Left ventricle myocardium inferior (tissue), 1 donor: ENCODE data around the gene KRT8. TPM values are rescaled to one million over a fixed set of nuclear protein-coding genes. Genes with fewer than 3 reads are reported as not detected.
"Not testable (repeated sequence)": the region's sequence is repeated elsewhere in the genome, so short reads cannot be mapped to it uniquely, and the experiment has no call there.

ENCODE experiments used
- DNase-seq: peaks from one replicate; pipeline ENCODE4 v3.0.0-alpha.2; 2020
- H3K27ac ChIP-seq: fragments of 200-600 bp; replicated peaks from 2 replicates; pipeline ENCODE4 v1.8.0; 2021
- H3K27me3 ChIP-seq: fragments of 200-600 bp; 2 replicates; pipeline ENCODE4 v1.8.0; 2021; ENCODE audit warnings: low read depth
- H3K36me3 ChIP-seq: fragments of 200-600 bp; 2 replicates; pipeline ENCODE4 v1.8.0; 2021
- H3K4me1 ChIP-seq: fragments of 200-600 bp; 2 replicates; pipeline ENCODE4 v1.8.0; 2021
- H3K4me3 ChIP-seq: fragments of 200-600 bp; 2 replicates; pipeline ENCODE4 v1.8.0; 2021; ENCODE audit warnings: mild to moderate bottlenecking, moderate library complexity
- H3K9me3 ChIP-seq: fragments of 200-600 bp; replicated peaks from 2 replicates; pipeline ENCODE4 v1.8.0; 2021
- CTCF ChIP-seq: fragments of 200-600 bp; IDR thresholded peaks from 2 replicates; pipeline ENCODE4 v1.8.0; 2021; ENCODE audit warnings: antibody characterized with exemption, mild to moderate bottlenecking, borderline replicate concordance
- intact Hi-C: fragments of 100-400 bp; cut with micrococcal nuclease; formaldehyde crosslinking; loops from one replicate; pipeline ENCODE4 v1.11.0; 2022
- total RNA-seq: library from RNA; stranded (reverse); fragmentation: NEBNext Ultra II Directional; extraction: Animal tissue kit (Norgen Biotek cat#: 25700); gene quantifications from one replicate; pipeline ENCODE4 v1.2.1, GENCODE V29; 2021
- donor health status: DM: no; HTN: yes; CAD: no; lungs with severe emphysema.

Gene KRT8
- total RNA-seq, 1 donor from 2014 or later: 63.4 TPM

DNA sequence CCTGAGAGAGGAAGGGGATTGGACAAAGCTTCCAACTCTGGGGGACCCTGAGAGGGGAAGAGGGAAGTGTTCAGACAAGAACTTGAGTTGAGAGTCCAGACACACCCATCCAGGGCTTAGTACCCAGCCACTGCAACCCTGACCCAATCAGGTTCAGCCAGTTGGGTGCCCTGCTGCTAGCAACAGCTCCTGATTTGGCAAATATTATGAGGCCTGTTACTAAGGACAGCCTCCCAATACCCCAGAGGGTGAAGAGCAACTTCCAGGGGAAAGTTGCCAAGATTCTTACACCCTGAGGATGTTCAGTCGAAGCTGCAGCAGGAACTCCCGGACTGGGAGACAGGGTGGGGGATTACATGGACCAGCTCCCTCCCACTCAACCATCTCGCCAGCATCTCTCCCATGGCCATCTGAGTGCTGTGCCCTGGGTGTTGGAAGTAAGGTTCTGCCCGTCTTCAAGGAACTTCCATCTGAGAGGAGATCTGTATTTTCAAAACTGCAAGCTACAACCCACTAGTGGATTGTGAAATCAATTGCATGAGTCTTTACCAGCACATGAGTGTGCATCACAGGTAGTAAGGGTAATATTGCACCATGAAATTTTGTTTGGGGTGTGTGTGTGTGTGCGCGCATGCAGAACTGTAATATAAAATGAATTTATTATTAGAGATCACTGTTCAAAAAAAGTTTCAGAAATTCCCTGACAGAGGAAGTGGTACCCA, 44.6 kb downstream of the KRT8 start:
- no peak for TF ChIP-seq CTCF
- Histone ChIP-seq H3K27me3 (no peaks in the 10 kb centered on the region), H3K4me3 (no peak overlapping the region), H3K36me3 (no peaks in the 10 kb centered on the region), H3K4me1 (peaks cover 4% of the 10 kb centered on the region), H3K9me3 (peaks cover 1% of the 10 kb centered on the region), H3K27ac (no peak overlapping the region)
- intact Hi-C loops: no loop called here
- DNase-seq: no peak

- no peak for TF ChIP-seq CTCF
- no peak for DNase-seq
- intact Hi-C loops: no loop called here
- peaks cover 9% of the 10 kb centered on the region for H3K9me3 ChIP-seq
- no peaks in the 10 kb centered on the region for H3K36me3 ChIP-seq
- no peak overlapping the region for H3K27ac ChIP-seq
- H3K27me3 ChIP-seq: peaks cover 15% of the 10 kb centered on the region
- peaks cover 4% of the 10 kb centered on the region for H3K4me1 ChIP-seq
- H3K4me3 ChIP-seq: no peak overlapping the region
Observed at GRCh38 chr12:52857500-52857899, 47.4 kb downstream of the KRT8 start.

DNA sequence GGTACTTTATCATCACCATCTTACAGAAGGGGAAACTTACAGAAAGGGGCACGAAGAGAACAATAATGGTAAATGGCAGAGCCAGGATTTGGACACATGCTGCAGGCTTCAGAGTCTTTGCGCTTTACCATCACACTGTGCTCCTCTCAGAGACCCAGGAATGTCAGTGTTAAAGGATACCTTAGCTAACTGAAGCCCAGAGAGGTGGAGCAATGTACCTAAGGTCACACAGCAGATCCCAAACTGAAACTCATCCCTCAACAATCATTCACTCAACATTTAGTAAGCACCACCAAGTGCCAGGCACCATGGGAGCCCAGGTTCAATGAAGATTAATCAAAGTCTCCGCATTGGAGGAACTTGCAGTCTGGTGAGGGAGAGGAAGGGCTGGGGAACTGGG, 48.1 kb downstream of the KRT8 start:
- TF ChIP-seq CTCF: no peak
- no peaks in the 10 kb centered on the region for H3K36me3 ChIP-seq
- intact Hi-C loops: no loop called here

GRCh38 chr12:52856077-52856476, 48.8 kb downstream of the KRT8 start:
- intact Hi-C loops, DNase-seq, H3K4me1 ChIP-seq, H3K9me3 ChIP-seq, H3K36me3 ChIP-seq, H3K27ac ChIP-seq, H3K4me3 ChIP-seq: not testable (repeated sequence)
- H3K27me3 ChIP-seq: peaks cover 29% of the 10 kb centered on the region

More for the DNA sequence above, 48.1 kb downstream of the KRT8 start:
- peaks cover 22% of the 10 kb centered on the region for H3K27me3 ChIP-seq
- peaks cover 9% of the 10 kb centered on the region for H3K9me3 ChIP-seq
- no peak overlapping the region for H3K27ac ChIP-seq
- peaks cover 4% of the 10 kb centered on the region for H3K4me1 ChIP-seq
- DNase-seq: no peak
- H3K4me3 ChIP-seq: no peak overlapping the region

DNA sequence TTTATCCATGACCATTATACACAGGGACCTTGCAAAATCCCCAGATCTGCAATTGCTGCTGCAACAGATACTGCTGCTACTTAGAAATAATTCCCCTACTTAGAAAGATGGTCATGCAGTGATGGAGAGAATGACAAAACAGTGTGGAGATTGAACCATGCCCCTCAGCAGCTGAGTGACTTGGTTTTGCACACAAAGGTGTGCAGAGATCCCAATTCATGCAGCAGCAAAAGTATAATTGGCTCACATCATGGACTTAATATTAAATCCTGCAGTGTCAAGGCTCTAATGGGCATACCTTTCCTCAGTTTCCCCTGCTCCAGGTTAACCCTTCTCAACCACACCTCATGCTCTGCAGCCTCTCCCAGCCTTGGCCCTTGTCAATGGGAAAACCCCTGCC, 53.1 kb downstream of the KRT8 start:
- intact Hi-C loops: no loop called here
- no peak for TF ChIP-seq CTCF
- H3K9me3 ChIP-seq: peaks cover 9% of the 10 kb centered on the region

DNA sequence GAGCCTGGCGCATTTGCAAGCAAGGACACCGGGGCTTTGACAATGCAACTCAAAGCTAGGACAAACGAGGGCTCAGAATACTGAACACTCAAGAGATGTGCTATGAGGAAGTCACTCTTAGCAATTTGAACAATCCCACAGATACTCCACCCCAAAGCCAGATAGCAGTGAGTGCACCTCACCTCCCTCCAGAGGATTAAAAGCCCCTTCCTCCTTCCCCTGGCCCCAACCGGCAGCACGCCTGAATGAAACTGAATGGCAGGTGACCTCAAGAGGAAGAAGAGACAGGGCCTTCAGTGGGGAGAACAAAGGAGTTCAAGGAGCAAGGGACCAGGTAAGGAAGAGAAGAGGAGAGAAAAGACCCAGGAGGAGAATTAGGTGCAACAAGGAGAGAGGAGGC, 54.2 kb downstream of the KRT8 start:
- Histone ChIP-seq H3K36me3 (no peaks in the 10 kb centered on the region), H3K9me3 (peaks cover 9% of the 10 kb centered on the region), H3K4me3 (no peak overlapping the region), H3K4me1 (no peaks in the 10 kb centered on the region), H3K27ac (no peak overlapping the region), H3K27me3 (peaks cover 81% of the 10 kb centered on the region)
- intact Hi-C loops: no loop called here
- no peak for DNase-seq
- TF ChIP-seq CTCF: no peak

More for the DNA sequence above, 53.1 kb downstream of the KRT8 start:
- H3K27me3 ChIP-seq: peaks cover 72% of the 10 kb centered on the region
- no peak for DNase-seq
- H3K4me1 ChIP-seq: no peaks in the 10 kb centered on the region
- H3K4me3 ChIP-seq: no peak overlapping the region
- no peaks in the 10 kb centered on the region for H3K36me3 ChIP-seq
- no peak overlapping the region for H3K27ac ChIP-seq
